ENCODE measurements around the gene USP21.

USP21 gene

DNA sequence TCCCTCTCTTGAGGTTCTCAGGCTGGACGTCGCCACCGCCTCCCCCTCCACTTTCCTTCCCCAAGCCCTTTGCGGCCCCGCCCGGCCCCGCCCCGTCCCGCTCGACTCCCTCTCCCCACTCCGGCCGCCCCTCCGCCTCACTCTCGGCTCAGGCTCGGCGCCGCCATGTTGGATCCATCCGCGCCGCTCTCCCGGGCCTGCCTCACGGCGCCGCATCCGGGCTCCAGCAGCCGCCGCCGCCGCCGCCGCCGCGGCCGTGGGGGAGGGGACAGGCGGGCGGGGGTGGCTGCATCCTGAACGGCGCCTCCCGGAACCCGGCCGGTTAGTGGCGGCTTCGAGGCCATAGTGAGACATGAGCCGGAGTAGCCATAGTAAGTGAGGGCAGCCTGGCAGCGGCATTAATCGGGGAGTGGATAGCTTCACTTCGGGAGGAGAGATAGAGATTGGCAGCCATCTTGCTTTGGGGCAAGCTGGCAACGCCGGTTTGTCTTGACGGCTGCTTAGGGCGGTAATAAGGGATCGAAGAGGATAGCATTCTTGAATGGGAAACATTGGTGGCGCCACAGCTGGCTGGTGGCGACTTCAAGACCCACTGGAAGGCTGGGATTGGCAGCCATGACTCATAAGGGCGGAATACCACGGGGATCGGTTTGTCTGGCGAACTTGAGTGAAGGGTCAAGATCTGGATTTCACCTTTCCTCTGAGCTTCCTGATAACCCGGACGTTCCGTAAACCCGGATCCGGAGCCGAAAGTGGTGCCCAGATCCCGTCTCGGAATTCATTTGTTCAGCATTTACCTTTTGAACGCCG is 26.7 kb upstream of the USP21 start, which contains the start of gene DEDD:
Gene DEDD, minus strand, starts transcription at position 258 of the 810 bp plus-strand sequence. CDS start 8,205 bp downstream, outside the sequence.
- in situ Hi-C loops (cut with MboI; ENCODE audit: low sequenced_read_pairs) = no loop called here

- in situ Hi-C loops (cut with MboI; ENCODE audit: low sequenced_read_pairs) = no loop called here
Observed at GRCh38 chr1:161133220-161133740, 26.0 kb upstream of the USP21 start.

DNA sequence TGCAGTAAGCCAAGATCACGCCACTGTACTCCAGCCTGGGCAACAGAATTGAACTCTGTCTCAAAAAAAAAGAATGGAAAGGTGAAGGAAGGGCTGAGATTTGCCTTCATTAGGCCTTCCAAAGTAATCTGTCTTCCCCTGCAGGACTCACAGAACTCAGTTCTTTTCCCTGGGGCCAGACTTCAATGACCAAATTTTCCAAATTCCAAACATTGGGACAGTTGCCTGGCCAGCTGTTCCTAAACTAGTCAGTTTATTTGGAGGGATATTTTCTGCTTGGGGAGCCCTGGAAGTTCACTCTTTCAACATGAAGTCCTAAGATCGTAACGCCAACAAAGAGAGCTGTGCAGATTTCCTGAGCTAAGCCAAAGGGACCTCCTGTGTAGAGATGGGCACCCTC is 21.4 kb upstream of the USP21 start:
- in situ Hi-C loops (cut with MboI; ENCODE audit: low sequenced_read_pairs) = no loop called here

- in situ Hi-C loops (cut with MboI; ENCODE audit: low sequenced_read_pairs) = no loop called here
Observed at GRCh38 chr1:161138431-161138830, 20.9 kb upstream of the USP21 start.

- in situ Hi-C loops (cut with MboI; ENCODE audit: low sequenced_read_pairs) = no loop called here
Observed at GRCh38 chr1:161139766-161140165, 19.5 kb upstream of the USP21 start.

DNA sequence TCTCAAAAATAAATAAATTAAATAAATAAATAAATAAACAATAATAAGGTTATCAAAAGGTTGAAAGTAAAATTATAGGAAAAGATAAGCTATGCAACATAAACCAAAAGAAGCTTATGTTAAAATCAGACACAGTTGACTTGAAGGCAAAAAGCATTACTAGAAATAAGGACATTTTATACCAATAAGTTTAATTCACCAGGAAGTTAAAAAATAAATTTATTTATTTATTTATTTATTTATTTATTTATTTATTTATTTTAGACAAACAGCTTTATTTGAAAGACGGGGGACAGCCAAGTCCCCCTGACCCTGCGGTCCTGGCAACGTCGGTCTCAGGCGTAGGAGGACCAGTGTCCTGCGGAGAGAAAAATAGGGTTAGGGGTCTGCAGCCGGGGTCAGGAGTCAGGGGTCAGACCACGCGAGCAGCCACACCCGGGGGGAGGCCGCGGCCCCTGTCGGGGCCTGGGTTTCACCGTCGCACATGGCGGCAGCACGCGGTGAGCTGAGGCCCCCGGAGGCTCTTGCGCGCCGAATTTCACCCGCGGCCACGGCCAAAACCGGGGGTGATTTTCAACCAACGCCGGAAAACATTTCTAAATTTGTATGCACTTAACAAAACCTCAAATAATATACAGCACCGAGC is 18.4 kb upstream of the USP21 start:
- in situ Hi-C loops (cut with MboI; ENCODE audit: low sequenced_read_pairs) = no loop called here

DNA sequence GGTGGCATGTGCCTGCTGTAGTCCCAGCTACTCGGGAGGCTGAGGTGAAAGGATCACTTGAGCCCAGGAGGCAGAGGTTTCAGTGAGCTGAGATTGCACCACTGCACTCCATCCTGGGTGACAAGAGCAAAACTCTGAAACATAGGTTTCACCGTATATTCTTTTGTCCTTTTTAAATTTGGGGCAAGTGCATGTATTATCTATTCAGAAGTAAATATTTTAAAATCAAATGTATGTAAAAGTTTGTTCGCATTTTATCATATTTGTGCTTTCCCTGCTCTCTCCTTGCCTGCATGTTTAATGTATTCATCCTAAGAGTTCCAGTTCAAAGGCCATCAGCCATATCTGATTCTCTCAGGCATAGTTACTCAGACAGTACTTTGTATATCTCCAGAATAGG is 13.5 kb upstream of the USP21 start:
- in situ Hi-C loops (cut with MboI; ENCODE audit: low sequenced_read_pairs) = no loop called here

DNA sequence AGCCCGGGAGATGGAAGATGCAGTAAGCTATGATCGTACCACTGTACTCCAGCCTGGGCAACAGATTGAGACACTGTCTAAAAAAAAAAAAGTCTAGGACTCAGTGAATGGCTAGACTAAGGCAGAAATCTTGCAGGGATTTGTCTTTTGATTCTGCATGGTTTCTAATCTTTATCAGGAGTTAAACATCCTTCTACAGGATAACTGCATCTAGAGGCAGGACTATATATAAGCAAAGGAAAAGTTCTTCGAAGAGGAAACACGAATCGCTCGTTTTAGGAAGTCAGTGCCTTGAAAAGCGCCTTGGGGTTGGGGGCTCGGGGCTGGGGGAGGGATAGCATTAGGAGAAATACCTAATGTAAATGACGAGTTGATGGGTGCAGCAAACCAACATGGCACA is 6.1 kb upstream of the USP21 start:
- in situ Hi-C loops (cut with MboI; ENCODE audit: low sequenced_read_pairs) = no loop called here

GRCh38 chr1:161153682-161154337 is 5.5 kb upstream of the USP21 start, which contains the start of gene UFC1:
Gene UFC1 (plus strand): TSS chr1:161153978. CDS start chr1:161153998, 20 bp downstream.
- in situ Hi-C loops (cut with MboI; ENCODE audit: low sequenced_read_pairs) = no loop called here

DNA sequence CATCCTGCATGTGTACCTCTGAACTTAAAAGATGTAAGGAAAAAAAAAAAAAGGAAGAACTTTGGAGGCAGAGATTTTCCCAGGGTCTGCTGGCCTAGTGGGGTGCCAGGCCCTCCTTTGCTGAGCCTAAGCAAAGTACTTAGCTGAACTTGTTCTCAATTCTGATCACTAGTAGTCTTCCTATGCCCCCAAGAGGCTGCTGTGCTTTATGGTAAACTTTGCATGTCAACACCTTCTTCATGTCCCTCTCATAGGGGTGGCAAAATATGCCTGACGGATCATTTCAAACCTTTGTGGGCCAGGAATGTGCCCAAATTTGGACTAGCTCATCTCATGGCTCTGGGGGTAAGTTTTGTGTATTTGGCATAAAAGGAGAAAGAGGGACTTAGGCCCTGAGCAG is 1.4 kb upstream of the USP21 start:
- in situ Hi-C loops (cut with MboI; ENCODE audit: low sequenced_read_pairs) = no loop called here

GRCh38 chr1:161158316-161159010 is 837 bp upstream of the USP21 start:
- in situ Hi-C loops (cut with MboI; ENCODE audit: low sequenced_read_pairs) = no loop called here

DNA sequence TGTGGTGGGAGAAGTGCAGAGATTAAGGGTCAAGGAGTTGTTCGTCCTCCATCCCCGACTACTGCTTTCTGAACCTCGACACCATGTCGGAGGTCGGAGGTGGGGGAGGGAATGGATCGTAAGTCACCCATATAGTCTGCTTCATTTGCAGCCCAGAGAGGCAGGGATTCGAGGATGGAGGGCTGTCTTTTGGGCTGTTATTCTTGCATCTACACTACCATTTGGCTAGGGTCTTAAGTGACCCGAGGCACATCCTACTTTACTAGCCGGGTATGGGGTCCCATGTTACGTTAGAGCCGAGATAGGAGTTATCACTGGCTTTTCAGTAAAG is 578 bp downstream of the USP21 start:
- in situ Hi-C loops (cut with MboI; ENCODE audit: low sequenced_read_pairs) = no loop called here

DNA sequence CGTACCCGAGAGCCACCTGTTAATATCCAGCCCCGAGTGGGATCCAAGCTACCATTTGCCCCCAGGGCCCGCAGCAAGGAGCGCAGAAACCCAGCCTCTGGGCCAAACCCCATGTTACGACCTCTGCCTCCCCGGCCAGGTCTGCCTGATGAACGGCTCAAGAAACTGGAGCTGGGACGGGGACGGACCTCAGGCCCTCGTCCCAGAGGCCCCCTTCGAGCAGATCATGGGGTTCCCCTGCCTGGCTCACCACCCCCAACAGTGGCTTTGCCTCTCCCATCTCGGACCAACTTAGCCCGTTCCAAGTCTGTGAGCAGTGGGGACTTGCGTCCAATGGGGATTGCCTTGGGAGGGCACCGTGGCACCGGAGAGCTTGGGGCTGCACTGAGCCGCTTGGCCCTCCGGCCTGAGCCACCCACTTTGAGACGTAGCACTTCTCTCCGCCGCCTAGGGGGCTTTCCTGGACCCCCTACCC is 1.4 kb downstream of the USP21 start:
- in situ Hi-C loops (cut with MboI; ENCODE audit: low sequenced_read_pairs) = no loop called here

DNA sequence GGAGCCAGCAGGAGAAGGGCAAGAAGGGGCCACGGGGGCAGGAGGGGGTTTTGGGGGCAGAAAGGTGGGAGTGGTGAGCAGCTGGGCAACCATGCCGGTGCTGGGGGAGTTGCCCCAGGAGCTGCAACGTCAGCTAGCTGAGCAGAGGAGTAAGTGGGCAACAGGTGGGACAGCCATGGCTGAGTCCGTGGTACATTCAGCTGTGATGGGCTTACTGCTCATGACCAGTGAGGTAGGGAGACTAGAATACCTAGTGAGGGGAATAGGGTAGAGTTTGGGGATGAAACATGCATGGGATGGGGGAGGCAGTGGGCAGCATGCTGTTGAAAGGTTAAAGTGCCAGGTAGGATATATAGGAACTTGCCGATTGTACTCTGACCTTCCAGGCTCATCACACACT is 2.4 kb downstream of the USP21 start:
- in situ Hi-C loops (cut with MboI; ENCODE audit: low sequenced_read_pairs) = no loop called here

GRCh38 chr1:161162052-161162451 is 2.8 kb downstream of the USP21 start:
- in situ Hi-C loops (cut with MboI; ENCODE audit: low sequenced_read_pairs) = no loop called here

DNA sequence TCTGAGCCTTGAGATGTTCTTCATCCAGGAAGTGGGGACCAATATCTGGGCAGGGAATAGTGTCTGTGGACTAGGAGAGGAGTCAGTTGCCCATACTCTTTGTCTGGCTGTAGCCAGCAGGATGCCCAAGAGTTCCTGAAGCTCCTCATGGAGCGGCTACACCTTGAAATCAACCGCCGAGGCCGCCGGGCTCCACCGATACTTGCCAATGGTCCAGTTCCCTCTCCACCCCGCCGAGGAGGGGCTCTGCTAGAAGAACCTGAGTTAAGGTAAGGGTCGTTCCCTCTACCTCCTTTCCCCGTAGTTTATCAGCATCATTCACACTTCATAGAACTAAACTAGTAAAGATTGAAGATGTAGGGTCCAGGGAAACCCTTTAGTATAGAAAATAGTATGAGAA is 3.5 kb downstream of the USP21 start:
- in situ Hi-C loops (cut with MboI; ENCODE audit: low sequenced_read_pairs) = no loop called here

GRCh38 chr1:161163793-161164192 is 4.5 kb downstream of the USP21 start:
- in situ Hi-C loops (cut with MboI; ENCODE audit: low sequenced_read_pairs) = no loop called here

DNA sequence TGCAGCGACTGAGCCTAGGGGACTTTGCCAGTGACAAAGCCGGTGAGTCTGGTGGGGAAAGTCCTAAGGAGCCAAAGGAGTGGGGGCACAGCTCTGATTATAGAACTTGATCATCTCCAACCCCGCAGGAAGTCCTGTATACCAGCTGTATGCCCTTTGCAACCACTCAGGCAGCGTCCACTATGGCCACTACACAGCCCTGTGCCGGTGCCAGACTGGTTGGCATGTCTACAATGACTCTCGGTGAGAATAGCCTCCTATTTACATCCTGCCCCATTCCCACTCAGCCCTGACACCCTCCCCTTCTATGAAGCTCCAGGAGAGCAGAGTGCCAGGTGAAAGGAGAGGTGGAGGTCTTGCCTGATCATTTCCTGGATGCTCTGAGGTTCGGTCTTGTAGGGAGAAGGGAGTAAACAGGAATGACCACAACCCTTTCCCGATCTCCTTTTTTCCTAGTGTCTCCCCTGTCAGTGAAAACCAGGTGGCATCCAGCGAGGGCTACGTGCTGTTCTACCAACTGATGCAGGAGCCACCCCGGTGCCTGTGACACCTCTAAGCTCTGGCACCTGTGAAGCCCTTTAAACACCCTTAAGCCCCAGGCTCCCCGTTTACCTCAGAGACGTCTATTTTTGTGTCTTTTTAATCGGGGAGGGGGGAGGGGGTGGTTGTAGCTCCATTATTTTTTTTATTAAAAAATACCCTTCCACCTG is 5.8 kb downstream of the USP21 start:
- in situ Hi-C loops (cut with MboI; ENCODE audit: low sequenced_read_pairs) = no loop called here

DNA sequence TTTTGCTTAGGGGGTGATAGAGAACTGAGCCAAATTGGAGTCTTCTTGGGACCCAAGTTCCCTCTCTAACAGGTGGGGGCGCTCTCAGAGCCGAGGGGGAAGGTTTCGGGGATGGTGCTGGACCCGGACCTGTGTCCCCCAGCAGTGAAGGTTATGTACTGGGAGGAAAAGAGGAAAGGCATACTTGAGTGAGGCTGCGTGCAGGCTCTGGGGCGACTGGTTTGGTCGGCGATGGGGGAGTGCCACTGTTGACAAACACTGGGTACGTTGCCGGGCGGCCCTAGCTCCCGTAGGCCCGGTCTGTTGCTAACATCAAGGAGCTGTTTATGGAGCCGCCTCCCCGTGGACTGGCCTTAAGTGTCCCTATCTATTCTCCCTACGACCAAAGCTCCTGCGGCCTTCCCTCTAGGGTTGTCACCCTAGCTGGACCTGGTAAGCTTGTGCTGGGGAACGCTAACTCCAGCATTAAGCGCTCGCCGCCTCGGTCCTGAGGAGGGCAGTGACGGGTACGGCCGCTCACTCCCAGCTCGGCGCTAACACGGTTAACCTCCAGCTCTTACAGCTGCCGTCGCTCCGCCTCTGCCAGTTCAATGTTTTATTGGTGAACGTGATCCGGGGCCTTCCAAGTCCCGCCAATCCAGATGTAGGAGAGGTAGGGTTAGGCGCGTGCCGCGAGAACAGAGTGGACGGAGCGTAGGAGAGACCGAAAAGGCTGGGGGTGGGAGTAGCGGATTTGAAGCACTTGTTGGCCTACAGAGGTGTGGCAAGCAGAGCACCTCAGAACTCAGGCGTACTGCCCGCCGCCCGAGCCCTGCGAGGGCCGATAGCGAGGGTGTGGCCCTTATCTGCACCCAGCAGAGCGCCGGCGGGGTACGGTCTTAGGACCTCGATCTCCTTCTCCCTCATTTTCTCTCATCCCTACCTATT is 6.7 kb downstream of the USP21 start, which contains the start of gene PPOX:
Gene PPOX, plus strand, starts transcription at position 685 of the 927 bp plus-strand sequence. CDS start 422 bp downstream, outside the sequence.
- in situ Hi-C loops (cut with MboI; ENCODE audit: low sequenced_read_pairs) = no loop called here
